Suprapubic skin (tissue), 4 donors: ENCODE measurements around the gene PGK2. TPM values are rescaled to one million over a fixed set of nuclear protein-coding genes. Genes with fewer than 3 reads are reported as not detected.
"Not testable (repeated sequence)": the region's sequence is repeated elsewhere in the genome, so short reads cannot be mapped to it uniquely, and the experiment has no call there.

Source experiments
- DNase-seq, 2 donors: peaks; one replicate each; pipeline ENCODE4 v3.0.0-alpha.2; 2019; ENCODE audit warnings: low spot score in 2 of 2
- H3K27ac ChIP-seq: fragments of 200-600 bp; sonication (generic); one replicate; pipeline ENCODE4 v1.5.1; 2019
- H3K27me3 ChIP-seq: fragments of 200-600 bp; sonication (generic); one replicate; pipeline ENCODE4 v1.5.1; 2019
- H3K36me3 ChIP-seq: fragments of 200-600 bp; sonication (generic); one replicate; pipeline ENCODE4 v1.5.1; 2019
- H3K4me1 ChIP-seq: fragments of 200-600 bp; sonication (generic); one replicate; pipeline ENCODE4 v1.5.1; 2019
- H3K4me3 ChIP-seq: fragments of 200-600 bp; sonication (generic); one replicate; pipeline ENCODE4 v1.5.1; 2019; ENCODE audit warnings: mild to moderate bottlenecking
- H3K9me3 ChIP-seq: fragments of 200-600 bp; sonication (generic); one replicate; pipeline ENCODE4 v1.5.1; 2019
- EP300 ChIP-seq: sonication (generic); formaldehyde crosslinking; IDR thresholded peaks from one replicate; pipeline ENCODE4 v1.6.1; 2017; ENCODE audit warnings: antibody characterized with exemption
- POLR2A ChIP-seq, 2 donors: fragments of 450-650 bp; IDR thresholded peaks; one replicate each; pipeline ENCODE4 v1.6.1; 2017; ENCODE audit warnings: antibody characterized with exemption in 2 of 2, mild to moderate bottlenecking in 2 of 2, moderate library complexity in 2 of 2
- POLR2AphosphoS5 ChIP-seq, 3 donors: sonication (generic); formaldehyde crosslinking; IDR thresholded peaks; one replicate each; pipeline ENCODE4 v1.6.1; 2017; ENCODE audit warnings: antibody characterized with exemption in 3 of 3
- WGBS: methylation state at CpG from one replicate; pipeline ENCODE4 v1.1.5; 2018; 5-methylcytosine and 5-hydroxymethylcytosine counted together
- total RNA-seq, 4 donors: library from RNA; depleted of rRNA; stranded (reverse); fragments of >200 nt; gene quantifications; one replicate each; pipeline ENCODE4 v1.1.0, GENCODE V29; 2016
- TF ChIP-seq, protein P1 (sequence below), 2 donors: fragments of 200-600 bp in 1 of 2; fragments of 450-650 bp in 1 of 2; sonication (generic) in 1 of 2; IDR thresholded peaks; one replicate each; pipeline ENCODE4 v1.5.1; 2016 to 2019; ENCODE audit warnings: antibody characterized with exemption in 2 of 2, mild to moderate bottlenecking in 1 of 2, moderate library complexity in 1 of 2

PGK2 gene
- total RNA-seq, 4 donors from 2014 or later: not detected

GRCh38 chr6:49813248-49813647 lies 26.2 kb upstream of the PGK2 start:
- no peak overlapping the region for H3K4me3 ChIP-seq
- H3K9me3 ChIP-seq: no peaks in the 10 kb centered on the region
- no peaks in the 10 kb centered on the region for H3K36me3 ChIP-seq
- H3K27me3 ChIP-seq: no peaks in the 10 kb centered on the region
- no peaks in the 10 kb centered on the region for H3K4me1 ChIP-seq
- TF ChIP-seq, protein P1, sequence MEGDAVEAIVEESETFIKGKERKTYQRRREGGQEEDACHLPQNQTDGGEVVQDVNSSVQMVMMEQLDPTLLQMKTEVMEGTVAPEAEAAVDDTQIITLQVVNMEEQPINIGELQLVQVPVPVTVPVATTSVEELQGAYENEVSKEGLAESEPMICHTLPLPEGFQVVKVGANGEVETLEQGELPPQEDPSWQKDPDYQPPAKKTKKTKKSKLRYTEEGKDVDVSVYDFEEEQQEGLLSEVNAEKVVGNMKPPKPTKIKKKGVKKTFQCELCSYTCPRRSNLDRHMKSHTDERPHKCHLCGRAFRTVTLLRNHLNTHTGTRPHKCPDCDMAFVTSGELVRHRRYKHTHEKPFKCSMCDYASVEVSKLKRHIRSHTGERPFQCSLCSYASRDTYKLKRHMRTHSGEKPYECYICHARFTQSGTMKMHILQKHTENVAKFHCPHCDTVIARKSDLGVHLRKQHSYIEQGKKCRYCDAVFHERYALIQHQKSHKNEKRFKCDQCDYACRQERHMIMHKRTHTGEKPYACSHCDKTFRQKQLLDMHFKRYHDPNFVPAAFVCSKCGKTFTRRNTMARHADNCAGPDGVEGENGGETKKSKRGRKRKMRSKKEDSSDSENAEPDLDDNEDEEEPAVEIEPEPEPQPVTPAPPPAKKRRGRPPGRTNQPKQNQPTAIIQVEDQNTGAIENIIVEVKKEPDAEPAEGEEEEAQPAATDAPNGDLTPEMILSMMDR (IDR thresholded peaks at IDR 0.05): no peak
- TF ChIP-seq POLR2A (IDR thresholded peaks at IDR 0.05): no peak
- TF ChIP-seq EP300: no peak
- TF ChIP-seq POLR2AphosphoS5 (IDR thresholded peaks at IDR 0.05): no peak
- no peak for DNase-seq
- H3K27ac ChIP-seq: no peak overlapping the region
- WGBS: 63% methylated on average over 2 of the region's 2 CpGs

DNA sequence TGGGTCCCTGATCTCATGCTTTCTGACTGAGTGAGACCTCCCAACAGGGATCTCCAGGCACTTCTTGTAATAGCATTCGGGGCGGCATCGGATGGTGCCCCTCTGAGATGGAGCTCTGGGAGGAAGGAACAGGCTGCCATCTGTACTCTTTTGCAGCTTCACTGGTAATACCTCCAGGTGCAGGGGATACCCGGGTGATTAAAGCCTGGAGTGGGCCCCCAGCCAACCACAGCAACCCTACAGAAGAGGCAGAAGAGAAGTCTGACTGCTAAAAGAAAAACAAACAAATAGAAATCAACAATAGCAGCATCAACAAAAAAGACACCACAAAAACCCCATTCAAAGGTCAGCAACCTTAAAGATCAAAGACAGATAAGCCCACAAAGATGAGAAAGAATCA lies 19.1 kb upstream of the PGK2 start:
- no peak for DNase-seq
- Histone ChIP-seq H3K27ac (no peak overlapping the region), H3K4me1 (no peaks in the 10 kb centered on the region), H3K9me3 (no peaks in the 10 kb centered on the region), H3K4me3 (no peak overlapping the region), H3K27me3 (no peaks in the 10 kb centered on the region), H3K36me3 (no peaks in the 10 kb centered on the region)
- TF ChIP-seq POLR2AphosphoS5 (IDR thresholded peaks at IDR 0.05): no peak
- TF ChIP-seq EP300: no peak
- TF ChIP-seq POLR2A (IDR thresholded peaks at IDR 0.05): no peak
- TF ChIP-seq, protein P1 (IDR thresholded peaks at IDR 0.05): no peak
- WGBS: 87% methylated on average over 4 of the region's 4 CpGs

GRCh38 chr6:49805246-49805645 lies 18.2 kb upstream of the PGK2 start:
- Histone ChIP-seq H3K4me1 (no peaks in the 10 kb centered on the region), H3K27me3 (no peaks in the 10 kb centered on the region), H3K27ac (no peak overlapping the region), H3K36me3 (no peaks in the 10 kb centered on the region), H3K9me3 (no peaks in the 10 kb centered on the region), H3K4me3 (no peak overlapping the region)
- TF ChIP-seq, protein P1 (IDR thresholded peaks at IDR 0.05): no peak
- TF ChIP-seq EP300 (no peak), POLR2A (IDR thresholded peaks at IDR 0.05) (no peak), POLR2AphosphoS5 (IDR thresholded peaks at IDR 0.05) (no peak)
- no peak for DNase-seq
- WGBS: 86% methylated on average over 1 of the region's 3 CpGs

DNA sequence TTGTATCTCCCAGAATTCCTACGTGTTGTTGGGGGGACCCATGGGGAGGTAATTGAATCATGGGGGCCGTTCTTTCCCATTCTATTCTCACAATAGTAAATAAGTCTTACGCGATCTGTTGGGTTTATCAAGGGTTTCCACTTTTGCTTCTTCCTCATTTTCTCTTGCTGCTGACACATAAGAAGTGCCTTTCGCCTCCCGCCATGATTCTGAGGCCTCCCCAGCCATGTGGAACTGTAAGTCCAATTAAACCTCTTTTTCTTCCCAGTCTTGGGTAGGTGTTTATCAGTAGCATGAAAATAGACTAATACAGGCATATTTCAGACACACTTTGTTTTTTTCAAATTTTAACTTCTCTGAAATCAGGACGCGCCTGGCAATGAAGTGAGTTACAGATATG lies 14.4 kb upstream of the PGK2 start:
- no peak overlapping the region for H3K4me3 ChIP-seq
- no peak for TF ChIP-seq POLR2A (IDR thresholded peaks at IDR 0.05)
- no peak for TF ChIP-seq POLR2AphosphoS5 (IDR thresholded peaks at IDR 0.05)
- TF ChIP-seq EP300: no peak
- TF ChIP-seq, protein P1 (IDR thresholded peaks at IDR 0.05): no peak
- H3K4me1 ChIP-seq: no peaks in the 10 kb centered on the region
- no peaks in the 10 kb centered on the region for H3K9me3 ChIP-seq
- no peaks in the 10 kb centered on the region for H3K27me3 ChIP-seq
- H3K27ac ChIP-seq: no peak overlapping the region
- no peaks in the 10 kb centered on the region for H3K36me3 ChIP-seq
- DNase-seq: no peak
- 95% methylated on average over 8 of the region's 8 CpGs for WGBS

DNA sequence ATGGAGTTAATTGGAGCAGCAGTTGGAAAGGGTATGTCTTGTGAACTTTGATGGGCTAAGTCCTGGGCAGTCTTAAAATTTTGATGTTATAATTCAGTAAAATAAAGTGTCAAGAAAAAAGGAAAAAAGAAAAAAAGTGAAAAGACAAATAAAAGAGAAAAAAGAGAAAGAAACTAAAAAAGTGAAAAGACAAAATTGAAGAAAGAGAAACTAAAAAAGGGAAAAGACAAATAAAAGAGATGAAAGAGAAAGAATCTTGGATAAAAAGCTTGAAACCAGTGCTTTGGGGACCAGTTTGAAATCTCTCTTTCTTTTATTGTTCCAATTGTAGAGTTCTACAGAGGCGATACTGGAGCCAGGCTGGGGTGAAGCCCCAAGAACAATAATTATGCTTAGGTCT lies 12.0 kb upstream of the PGK2 start:
- 97% methylated on average over 1 of the region's 1 CpG for WGBS
- no peak overlapping the region for H3K27ac ChIP-seq
- H3K36me3 ChIP-seq: no peaks in the 10 kb centered on the region
- DNase-seq: no peak
- no peaks in the 10 kb centered on the region for H3K4me1 ChIP-seq
- H3K9me3 ChIP-seq: no peaks in the 10 kb centered on the region
- no peaks in the 10 kb centered on the region for H3K27me3 ChIP-seq
- no peak for TF ChIP-seq POLR2A (IDR thresholded peaks at IDR 0.05)
- TF ChIP-seq, protein P1 (IDR thresholded peaks at IDR 0.05): no peak
- no peak for TF ChIP-seq POLR2AphosphoS5 (IDR thresholded peaks at IDR 0.05)
- TF ChIP-seq EP300: no peak
- no peak overlapping the region for H3K4me3 ChIP-seq

GRCh38 chr6:49796842-49797455 lies 9.9 kb upstream of the PGK2 start:
- not testable (repeated sequence) for H3K27ac ChIP-seq, H3K4me3 ChIP-seq, H3K36me3 ChIP-seq, H3K9me3 ChIP-seq, H3K4me1 ChIP-seq, H3K27me3 ChIP-seq, DNase-seq
- WGBS: 88% methylated on average over 14 of the region's 21 CpGs
